OCI-LY7 (cell line): Measurements from ENCODE around the gene KCNK13.
"Not testable (repeated sequence)": the region's sequence is repeated elsewhere in the genome, so short reads cannot be mapped to it uniquely, and the experiment has no call there.

Experiments used
- CTCF ChIP-seq: fragments of 200-600 bp; sonication (generic); conservative IDR thresholded peaks from 2 replicates; pipeline ENCODE4 v1.5.1; 2014; ENCODE audit warnings: mild to moderate bottlenecking, antibody characterized with exemption, low read length, moderate library complexity, mixed read lengths
- EZH2phosphoT487 ChIP-seq: fragments of 200-600 bp; sonication (generic); IDR thresholded peaks from 2 replicates; pipeline ENCODE4 v1.6.1; 2018; ENCODE audit warnings: low read depth, borderline replicate concordance, mild to moderate bottlenecking, mixed run types, antibody characterized with exemption, low read length, moderate library complexity, mixed read lengths

- TF ChIP-seq CTCF, EZH2phosphoT487: not testable (repeated sequence)
Observed at GRCh38 chr14:90229942-90230341, 168.1 kb downstream of the KCNK13 start.
